NB4 (cell line): ENCODE measurements around the gene YEATS4.
A peak's percentile ranks its signal among the peaks of the same experiment; 100 is the strongest.

Experiments used
- DNase-seq: peaks from one replicate; pipeline ENCODE4 v3.0.0; 2010; ENCODE audit warnings: low read depth
- H3K4me3 ChIP-seq: one replicate; pipeline ENCODE4 v1.5.1; 2011; ENCODE audit warnings: mild to moderate bottlenecking, low read depth, low read length, moderate library complexity
- MAX ChIP-seq: IDR thresholded peaks from 2 replicates; pipeline ENCODE4 v1.6.1; 2011; ENCODE audit warnings: low read depth, low read length
- MYC ChIP-seq: IDR thresholded peaks from 2 replicates; pipeline ENCODE4 v1.6.1; 2011; ENCODE audit warnings: low read depth, low read length
- POLR2A ChIP-seq: IDR thresholded peaks from 2 replicates; pipeline ENCODE4 v1.6.1; 2011; ENCODE audit warnings: mild to moderate bottlenecking; ENCODE audit not compliant: insufficient read length; ENCODE audit errors: extremely low read depth
- TF ChIP-seq, protein P1 (sequence below): IDR thresholded peaks from one replicate; pipeline ENCODE4 v1.5.1; 2012; ENCODE audit warnings: low read depth, low read length

YEATS4 gene

DNA sequence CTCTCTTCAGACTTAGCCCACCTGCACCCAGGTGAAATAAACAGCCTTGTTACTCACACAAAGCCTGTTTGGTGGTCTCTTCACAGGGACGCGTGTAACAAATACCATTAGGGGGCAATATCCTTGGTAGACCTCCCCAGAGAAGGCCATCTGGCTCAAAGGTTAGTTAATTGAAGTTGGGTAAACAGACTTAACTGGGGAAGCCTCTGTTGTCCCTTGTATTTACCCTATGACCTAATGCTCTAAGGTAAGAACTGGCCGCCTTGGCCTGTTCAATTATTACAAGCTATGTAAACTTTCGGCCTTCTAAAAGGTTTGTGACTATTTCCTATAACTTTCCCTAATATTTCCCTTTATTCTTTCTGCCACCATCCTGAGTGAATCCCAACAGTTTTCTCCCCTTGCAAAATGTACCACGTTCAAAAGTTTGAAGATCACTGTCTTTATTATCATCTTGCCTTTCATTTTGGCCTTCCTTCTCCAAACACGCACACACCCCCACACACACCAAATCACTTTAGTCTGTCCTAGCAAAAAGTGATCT is 26.7 kb upstream of the YEATS4 start:
- H3K4me3 ChIP-seq = no peak overlapping the region
- no peak for DNase-seq
- TF ChIP-seq MYC = no peak
- no peak for TF ChIP-seq POLR2A
- TF ChIP-seq, protein P1, sequence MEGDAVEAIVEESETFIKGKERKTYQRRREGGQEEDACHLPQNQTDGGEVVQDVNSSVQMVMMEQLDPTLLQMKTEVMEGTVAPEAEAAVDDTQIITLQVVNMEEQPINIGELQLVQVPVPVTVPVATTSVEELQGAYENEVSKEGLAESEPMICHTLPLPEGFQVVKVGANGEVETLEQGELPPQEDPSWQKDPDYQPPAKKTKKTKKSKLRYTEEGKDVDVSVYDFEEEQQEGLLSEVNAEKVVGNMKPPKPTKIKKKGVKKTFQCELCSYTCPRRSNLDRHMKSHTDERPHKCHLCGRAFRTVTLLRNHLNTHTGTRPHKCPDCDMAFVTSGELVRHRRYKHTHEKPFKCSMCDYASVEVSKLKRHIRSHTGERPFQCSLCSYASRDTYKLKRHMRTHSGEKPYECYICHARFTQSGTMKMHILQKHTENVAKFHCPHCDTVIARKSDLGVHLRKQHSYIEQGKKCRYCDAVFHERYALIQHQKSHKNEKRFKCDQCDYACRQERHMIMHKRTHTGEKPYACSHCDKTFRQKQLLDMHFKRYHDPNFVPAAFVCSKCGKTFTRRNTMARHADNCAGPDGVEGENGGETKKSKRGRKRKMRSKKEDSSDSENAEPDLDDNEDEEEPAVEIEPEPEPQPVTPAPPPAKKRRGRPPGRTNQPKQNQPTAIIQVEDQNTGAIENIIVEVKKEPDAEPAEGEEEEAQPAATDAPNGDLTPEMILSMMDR = no peak
- no peak for TF ChIP-seq MAX

DNA sequence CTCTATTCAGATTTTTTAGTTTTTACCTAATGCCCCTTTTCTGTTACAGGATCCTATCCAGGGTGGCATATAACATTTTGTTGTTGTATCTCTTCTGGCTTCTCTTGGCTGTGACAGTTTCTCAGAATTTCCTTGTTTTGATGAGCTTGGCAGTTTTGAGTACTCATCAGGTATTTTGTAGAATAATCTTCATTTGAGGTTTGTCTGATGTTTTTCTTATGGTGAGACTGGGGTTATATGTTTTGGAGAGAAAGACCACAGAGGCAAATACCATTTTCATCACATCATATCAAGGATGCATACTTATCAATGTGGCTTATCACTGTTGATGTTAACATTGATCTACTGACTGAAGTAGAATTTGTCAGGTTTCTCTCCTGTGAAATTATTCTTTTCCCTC is 25.4 kb upstream of the YEATS4 start:
- DNase-seq = no peak
- no peak overlapping the region for H3K4me3 ChIP-seq
- TF ChIP-seq MYC (no peak), POLR2A (no peak), MAX (no peak)
- TF ChIP-seq, protein P1 = no peak

DNA sequence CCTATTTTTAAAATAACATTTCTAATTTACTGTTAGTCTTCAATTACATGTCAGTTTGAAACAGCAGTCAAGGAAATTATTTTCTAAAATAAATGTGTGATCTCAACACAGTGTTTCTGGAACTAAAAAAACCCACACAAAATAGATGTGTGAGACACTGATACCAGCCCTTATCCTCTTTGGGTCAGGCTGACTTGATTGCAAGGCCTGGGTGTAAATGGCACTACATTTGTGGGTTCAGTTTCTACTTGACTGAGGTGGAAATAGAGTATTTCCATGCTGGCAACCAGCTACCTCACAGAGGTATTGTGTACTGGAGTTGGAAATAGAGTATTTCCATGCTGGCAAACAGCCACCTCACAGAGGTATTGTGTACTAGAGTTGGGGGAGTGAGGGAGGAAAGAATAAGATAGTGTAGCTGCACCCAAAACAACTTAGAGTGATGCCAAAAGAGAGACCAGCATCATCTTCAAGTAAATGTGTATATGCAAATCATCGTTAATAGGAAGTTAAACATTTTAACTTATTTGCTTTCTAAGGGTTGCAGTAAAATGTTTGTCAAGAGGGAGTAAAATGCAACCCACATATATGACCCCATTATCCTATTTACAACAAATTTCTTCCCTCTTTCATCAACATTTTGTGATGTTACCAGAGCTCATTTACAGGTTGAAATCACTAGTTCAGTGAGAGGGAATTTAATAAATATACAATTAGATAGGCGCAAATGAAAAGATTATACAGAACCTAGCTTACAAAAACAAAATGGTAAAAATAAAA is 22.0 kb upstream of the YEATS4 start:
- no peak for TF ChIP-seq MYC
- no peak for TF ChIP-seq POLR2A
- TF ChIP-seq MAX = no peak
- TF ChIP-seq, protein P1 = no peak
- DNase-seq = no peak
- no peak overlapping the region for H3K4me3 ChIP-seq

GRCh38 chr12:69338120-69338859 is 21.3 kb upstream of the YEATS4 start:
- TF ChIP-seq, protein P1 = no peak
- TF ChIP-seq MAX = no peak
- no peak for TF ChIP-seq MYC
- no peak for TF ChIP-seq POLR2A
- DNase-seq = peak; percentile 78
- no peak overlapping the region for H3K4me3 ChIP-seq

- DNase-seq = no peak
- no peak overlapping the region for H3K4me3 ChIP-seq
- TF ChIP-seq MYC = no peak
- no peak for TF ChIP-seq POLR2A
- no peak for TF ChIP-seq MAX
- TF ChIP-seq, protein P1 = no peak
Measured at GRCh38 chr12:69338936-69339335, 20.6 kb upstream of the YEATS4 start.
